CD4-positive, alpha-beta memory T cell (primary cell): ENCODE data around the gene AGBL4. TPM values are rescaled to one million over a fixed set of nuclear protein-coding genes. Genes with fewer than 3 reads are reported as not detected.

Experiments used
- CTCF ChIA-PET: fragments of 350-600 bp; sonication (Branson Sonifier 250); formaldehyde crosslinking; loops from one replicate; lab custom pipeline; 2021; ENCODE audit warnings: inconsistent platforms; ENCODE audit not compliant: partially characterized antibody; lab: Charles Lee
- POLR2A ChIA-PET: fragments of 350-600 bp; sonication (Branson Sonifier 250); formaldehyde crosslinking; loops from one replicate; lab custom pipeline; 2021; ENCODE audit not compliant: partially characterized antibody; lab: Charles Lee
- DNase-seq, 5 donors: peaks; one replicate each; pipeline versions ENCODE4 v3.0.0 to v3.0.0-alpha.2; 2020 to 2022; ENCODE audit warnings: mixed read lengths in 1 of 5
- H3K27ac ChIP-seq: one replicate; pipeline ENCODE4 v1.7.0; 2013; ENCODE audit warnings: low read depth, low read length
- H3K27me3 ChIP-seq: 2 replicates; pipeline ENCODE4 v1.7.0; 2013; ENCODE audit warnings: mild to moderate bottlenecking, low read length, moderate library complexity; ENCODE audit not compliant: insufficient read depth
- H3K36me3 ChIP-seq: 2 replicates; pipeline ENCODE4 v1.7.0; 2013; ENCODE audit warnings: mild to moderate bottlenecking, low read length, moderate library complexity; ENCODE audit not compliant: insufficient read depth
- H3K4me1 ChIP-seq: 2 replicates; pipeline ENCODE4 v1.7.0; 2013; ENCODE audit warnings: mild to moderate bottlenecking, low read length, moderate library complexity; ENCODE audit not compliant: insufficient read depth
- H3K4me3 ChIP-seq, 2 donors: one replicate each; pipeline ENCODE4 v1.7.0; 2013; ENCODE audit warnings: low read length in 2 of 2, mild to moderate bottlenecking in 1 of 2
- H3K9me3 ChIP-seq, 2 donors: one replicate each; pipeline ENCODE4 v1.7.0; 2013; ENCODE audit warnings: low read length in 2 of 2, control low read depth in 1 of 2; ENCODE audit not compliant: control insufficient read depth in 1 of 2
- H3K27ac Mint-ChIP-seq, 7 donors: one replicate each; pipeline ENCODE4 v1.8.0; 2020 to 2021; ENCODE audit warnings: mixed read lengths in 7 of 7, mild to moderate bottlenecking in 6 of 7, inconsistent platforms in 3 of 7, moderate library complexity in 3 of 7
- H3K27me3 Mint-ChIP-seq, 2 donors: one replicate each; pipeline ENCODE4 v1.8.0; 2020 to 2021; ENCODE audit warnings: mixed read lengths in 2 of 2
- H3K36me3 Mint-ChIP-seq, 2 donors: one replicate each; pipeline ENCODE4 v1.8.0; 2020 to 2021; ENCODE audit warnings: mixed read lengths in 2 of 2, inconsistent platforms in 1 of 2, mild to moderate bottlenecking in 1 of 2
- H3K4me1 Mint-ChIP-seq, 4 donors: one replicate each; pipeline ENCODE4 v1.8.0; 2020 to 2021; ENCODE audit warnings: mixed read lengths in 4 of 4, mild to moderate bottlenecking in 1 of 4
- H3K4me3 Mint-ChIP-seq, 8 donors: one replicate each; pipeline ENCODE4 v1.8.0; 2020 to 2021; ENCODE audit warnings: mixed read lengths in 8 of 8, mild to moderate bottlenecking in 7 of 8, moderate library complexity in 6 of 8, inconsistent platforms in 3 of 8
- H3K9me3 Mint-ChIP-seq, 8 donors: one replicate each; pipeline ENCODE4 v1.8.0; 2020 to 2021; ENCODE audit warnings: mixed read lengths in 8 of 8, mild to moderate bottlenecking in 5 of 8, inconsistent platforms in 3 of 8, moderate library complexity in 1 of 8
- intact Hi-C: fragments of 100-400 bp; cut with micrococcal nuclease; formaldehyde crosslinking; loops from one replicate; pipeline ENCODE4 v1.15.1; 2023
- polyA plus RNA-seq, 2 donors: library from polyadenylated mRNA; unstranded; fragments of 300-500 nt; fragmentation: Illumina TruSeq; gene quantifications; one replicate each; pipeline ENCODE4 v1.2.3, GENCODE V29; 2021
- total RNA-seq, 2 experiments: library from RNA; stranded (reverse); gene quantifications; one replicate each; pipeline ENCODE4 v1.2.3, GENCODE V29; 2021

Gene AGBL4
- total and polyA plus RNA-seq, 4 experiments from 2014 or later = not detected

DNA sequence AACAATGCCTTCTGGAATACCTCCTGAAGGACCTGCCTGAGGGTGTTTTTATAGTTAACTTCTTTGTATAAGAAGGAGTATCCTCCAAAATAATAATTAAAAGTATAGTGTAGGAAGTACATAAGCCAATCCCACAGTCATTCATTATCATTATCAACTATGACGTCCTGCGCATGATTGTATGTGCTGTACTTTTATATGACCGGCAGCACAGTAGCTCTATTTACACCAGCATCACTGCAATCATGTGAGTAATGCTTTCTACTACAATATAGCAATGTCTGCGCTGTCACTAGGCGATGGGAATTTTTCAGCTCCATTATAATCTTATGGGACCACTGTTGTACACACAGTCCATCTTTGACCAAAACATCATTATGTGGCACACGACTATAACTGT, 1319.0 kb downstream of the AGBL4 start:
- no peak for DNase-seq
- H3K27me3 Mint-ChIP-seq = peaks cover 0 to 6% of the 10 kb centered on the region in 2 donors
- Histone ChIP-seq H3K36me3 (no peaks in the 10 kb centered on the region), H3K4me3 (no peak overlapping the region), H3K27ac (no peak overlapping the region), H3K9me3 (no peaks in the 10 kb centered on the region), H3K27me3 (no peaks in the 10 kb centered on the region), H3K4me1 (no peaks in the 10 kb centered on the region)
- ChIA-PET POLR2A (no interaction called here), CTCF (no interaction called here)
- H3K4me3 Mint-ChIP-seq = no peak overlapping the region
- peaks cover 0 to 4% (median 0%) of the 10 kb centered on the region in 8 donors for H3K9me3 Mint-ChIP-seq
- H3K4me1 Mint-ChIP-seq = no peaks in the 10 kb centered on the region
- no peak overlapping the region for H3K27ac Mint-ChIP-seq
- H3K36me3 Mint-ChIP-seq = no peaks in the 10 kb centered on the region
- intact Hi-C loops = no loop called here

DNA sequence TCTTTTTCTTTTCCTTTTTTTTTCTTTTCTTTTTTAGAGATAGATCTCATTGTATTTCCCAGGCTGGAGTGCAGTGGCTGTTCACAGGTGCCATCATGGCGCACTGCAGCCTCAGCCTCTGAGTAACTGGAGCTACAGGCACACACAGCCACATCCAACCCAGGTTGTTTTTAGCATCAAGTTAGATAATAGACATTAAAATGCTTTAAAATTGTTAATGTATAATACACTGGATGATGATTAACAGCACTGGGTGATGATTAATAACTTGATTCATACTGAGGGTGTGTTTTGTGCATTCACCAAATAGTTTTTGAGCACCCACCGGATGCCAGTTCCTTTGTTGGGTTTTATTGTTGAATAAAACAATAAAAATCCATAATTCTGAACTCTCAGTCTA, 1322.3 kb downstream of the AGBL4 start:
- Histone ChIP-seq H3K9me3 (no peaks in the 10 kb centered on the region), H3K4me3 (no peak overlapping the region), H3K4me1 (no peaks in the 10 kb centered on the region), H3K27ac (no peak overlapping the region), H3K36me3 (no peaks in the 10 kb centered on the region), H3K27me3 (no peaks in the 10 kb centered on the region)
- no peaks in the 10 kb centered on the region for H3K4me1 Mint-ChIP-seq
- H3K36me3 Mint-ChIP-seq = no peaks in the 10 kb centered on the region
- no peak for DNase-seq
- peaks cover 0 to 6% (median 0%) of the 10 kb centered on the region in 8 donors for H3K9me3 Mint-ChIP-seq
- CTCF ChIA-PET = interaction anchor here (1.0 kb wide), 1 partner anchor 9 kb away, joined by 3 read pairs; no protein-coding TSS in a partner anchor
- intact Hi-C loops = no loop called here
- no peak overlapping the region for H3K27ac Mint-ChIP-seq
- H3K4me3 Mint-ChIP-seq = no peak overlapping the region
- POLR2A ChIA-PET = no interaction called here
- peaks cover 7% of the 10 kb centered on the region in 2 donors for H3K27me3 Mint-ChIP-seq

DNA sequence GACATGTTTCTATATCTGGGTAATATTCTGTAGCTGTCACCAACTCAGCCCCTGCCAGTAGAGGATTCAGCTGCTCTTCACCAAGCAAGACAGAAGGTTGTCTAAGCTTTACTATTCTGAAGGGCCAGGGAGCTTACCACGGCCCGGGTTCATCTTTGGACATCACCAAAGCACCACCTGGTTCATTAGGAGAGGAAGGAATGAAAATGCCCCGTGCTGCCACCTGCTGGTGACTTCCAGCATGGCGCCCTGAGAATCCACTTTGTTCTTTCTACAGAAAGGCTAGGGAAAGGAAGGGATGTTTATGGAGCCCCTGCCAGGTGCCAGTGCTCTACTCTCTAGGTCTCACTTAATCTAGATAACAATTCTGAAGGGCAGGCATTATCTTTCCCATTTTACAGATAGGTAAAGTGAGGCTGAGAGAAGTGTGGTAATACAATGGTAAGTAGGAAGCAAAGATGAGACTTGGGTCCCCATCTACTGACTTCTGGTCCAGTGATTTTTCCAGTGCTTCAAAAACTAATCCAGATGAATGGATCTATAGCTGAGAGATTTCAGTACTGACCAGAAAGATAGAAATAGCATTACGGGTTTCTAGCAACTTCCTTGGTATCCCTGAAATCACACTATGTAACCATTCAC, 1326.6 kb downstream of the AGBL4 start:
- Histone ChIP-seq H3K9me3 (no peaks in the 10 kb centered on the region), H3K36me3 (no peaks in the 10 kb centered on the region), H3K4me1 (no peaks in the 10 kb centered on the region), H3K27ac (no peak overlapping the region), H3K4me3 (no peak overlapping the region), H3K27me3 (no peaks in the 10 kb centered on the region)
- no peaks in the 10 kb centered on the region for H3K4me1 Mint-ChIP-seq
- POLR2A ChIA-PET = no interaction called here
- peaks cover 6 to 7% of the 10 kb centered on the region in 2 donors for H3K27me3 Mint-ChIP-seq
- CTCF ChIA-PET = interaction anchor here (1.5 to 1.9 kb wide), 4 partner anchors 10 to 17 kb away, joined by 5 to 9 read pairs (median 6); no protein-coding TSS in a partner anchor
- H3K36me3 Mint-ChIP-seq = no peaks in the 10 kb centered on the region
- peak in 2 of 5 donors; percentile 7 for DNase-seq
- H3K9me3 Mint-ChIP-seq = peaks cover 0 to 4% (median 0%) of the 10 kb centered on the region in 8 donors
- intact Hi-C loops = loop anchor here (5.0 kb wide), 1 partner anchor 590 kb away; no protein-coding TSS in a partner anchor
- H3K27ac Mint-ChIP-seq = no peak overlapping the region
- no peak overlapping the region for H3K4me3 Mint-ChIP-seq

DNA sequence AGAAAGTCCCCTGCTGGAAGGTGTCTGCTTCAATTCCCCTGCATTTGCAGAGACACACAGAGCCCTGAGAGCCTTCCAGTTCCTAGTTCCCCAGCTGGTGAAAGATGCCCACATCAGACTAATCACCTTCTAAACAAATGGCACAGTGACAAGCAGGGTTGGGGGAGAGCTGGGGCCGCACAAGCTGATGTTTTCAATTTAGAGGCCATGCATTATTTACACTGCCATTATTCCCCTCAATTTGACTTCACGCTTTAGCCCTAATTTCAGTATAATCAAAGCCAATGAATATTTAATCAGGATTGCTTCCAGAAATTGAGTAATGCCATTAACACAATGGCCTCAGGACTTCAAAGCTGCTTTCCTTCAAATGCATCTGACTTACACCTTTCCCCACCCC, 1328.6 kb downstream of the AGBL4 start:
- H3K27ac Mint-ChIP-seq = no peak overlapping the region

DNA sequence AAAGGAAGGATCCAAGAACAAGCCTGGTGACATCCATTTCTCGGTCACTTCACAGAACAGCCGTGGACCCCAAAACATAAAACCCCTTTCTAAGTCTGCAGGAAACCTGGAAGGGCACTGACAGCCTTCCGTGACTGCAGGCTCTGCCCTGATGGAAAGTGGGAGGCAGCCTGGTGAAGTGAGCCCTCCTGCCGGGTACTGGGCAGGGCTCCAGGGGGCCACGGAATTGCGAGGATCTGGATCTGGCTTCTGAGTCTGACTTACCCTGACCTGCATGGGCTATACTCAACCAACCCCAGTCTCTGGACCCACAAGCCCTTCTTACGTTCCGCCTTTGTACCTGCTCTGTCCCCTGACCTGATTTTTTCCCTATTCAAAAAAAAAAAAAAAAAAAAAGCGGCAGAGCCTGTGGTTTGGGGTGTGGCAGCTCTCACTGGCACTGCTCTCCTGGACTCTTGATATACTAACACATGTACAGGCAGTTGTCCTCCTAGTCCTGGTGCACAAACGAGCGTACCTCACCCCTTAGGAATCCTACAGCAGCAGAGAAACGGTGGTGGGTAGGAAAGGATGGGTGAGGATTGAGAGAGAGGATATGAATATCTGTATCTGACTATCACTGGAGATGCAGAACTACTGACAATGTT, 1330.0 kb downstream of the AGBL4 start:
- Histone ChIP-seq H3K4me1 (no peaks in the 10 kb centered on the region), H3K27me3 (no peaks in the 10 kb centered on the region), H3K27ac (no peak overlapping the region), H3K9me3 (no peaks in the 10 kb centered on the region), H3K36me3 (no peaks in the 10 kb centered on the region), H3K4me3 (no peak overlapping the region)
- peaks cover 0 to 2% (median 0%) of the 10 kb centered on the region in 8 donors for H3K9me3 Mint-ChIP-seq
- no peak for DNase-seq
- no peak overlapping the region for H3K4me3 Mint-ChIP-seq
- intact Hi-C loops = no loop called here
- POLR2A ChIA-PET = no interaction called here
- H3K27ac Mint-ChIP-seq = no peak overlapping the region
- H3K4me1 Mint-ChIP-seq = no peaks in the 10 kb centered on the region
- no peaks in the 10 kb centered on the region for H3K36me3 Mint-ChIP-seq
- H3K27me3 Mint-ChIP-seq = peaks cover 5 to 7% of the 10 kb centered on the region in 2 donors
- CTCF ChIA-PET = no interaction called here

More for the DNA sequence above, 1328.6 kb downstream of the AGBL4 start:
- DNase-seq = no peak
- intact Hi-C loops = loop anchor here (5.0 kb wide), 1 partner anchor 588 kb away; no protein-coding TSS in a partner anchor
- H3K27me3 ChIP-seq = no peaks in the 10 kb centered on the region
- H3K4me3 ChIP-seq = no peak overlapping the region
- no peak overlapping the region for H3K27ac ChIP-seq
- Mint-ChIP-seq H3K27me3 (peaks cover 6 to 7% of the 10 kb centered on the region in 2 donors), H3K36me3 (no peaks in the 10 kb centered on the region), H3K4me3 (no peak overlapping the region), H3K9me3 (peaks cover 0 to 2% (median 0%) of the 10 kb centered on the region in 8 donors), H3K4me1 (no peaks in the 10 kb centered on the region)
- H3K36me3 ChIP-seq = no peaks in the 10 kb centered on the region
- ChIA-PET POLR2A (no interaction called here), CTCF (no interaction called here)
- no peaks in the 10 kb centered on the region for H3K9me3 ChIP-seq
- no peaks in the 10 kb centered on the region for H3K4me1 ChIP-seq

DNA sequence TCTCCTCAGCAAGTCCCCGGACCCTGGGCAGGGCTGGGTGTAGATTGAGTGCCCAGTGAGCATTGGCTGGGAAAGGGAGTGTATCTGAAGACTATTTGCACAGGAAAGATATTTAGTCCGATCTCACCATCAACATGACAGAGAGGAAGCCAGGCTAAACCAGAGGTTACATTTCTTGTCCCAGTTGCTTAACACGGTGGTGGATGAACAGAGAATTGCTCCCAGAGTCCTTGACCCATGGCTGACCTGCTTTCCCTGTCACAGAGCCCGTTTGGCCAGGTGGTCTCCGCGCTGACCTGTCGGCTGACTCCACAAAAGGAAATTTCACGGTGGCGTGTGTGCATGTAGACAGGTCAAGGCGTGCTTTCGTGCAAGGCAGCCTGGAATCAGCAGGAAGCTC, 1330.6 kb downstream of the AGBL4 start:
- intact Hi-C loops = no loop called here
- no peaks in the 10 kb centered on the region for H3K9me3 ChIP-seq
- no peak overlapping the region for H3K4me3 ChIP-seq
- no peak overlapping the region for H3K27ac ChIP-seq
- H3K9me3 Mint-ChIP-seq = peaks cover 0 to 2% (median 0%) of the 10 kb centered on the region in 8 donors
- no peaks in the 10 kb centered on the region for H3K36me3 ChIP-seq
- POLR2A ChIA-PET = no interaction called here
- no peaks in the 10 kb centered on the region for H3K4me1 ChIP-seq
- H3K27me3 Mint-ChIP-seq = peaks cover 5 to 7% of the 10 kb centered on the region in 2 donors
- no peak overlapping the region for H3K27ac Mint-ChIP-seq
- H3K4me3 Mint-ChIP-seq = no peak overlapping the region
- H3K4me1 Mint-ChIP-seq = no peaks in the 10 kb centered on the region
- H3K36me3 Mint-ChIP-seq = no peaks in the 10 kb centered on the region
- CTCF ChIA-PET = no interaction called here
- DNase-seq = no peak
- H3K27me3 ChIP-seq = no peaks in the 10 kb centered on the region

DNA sequence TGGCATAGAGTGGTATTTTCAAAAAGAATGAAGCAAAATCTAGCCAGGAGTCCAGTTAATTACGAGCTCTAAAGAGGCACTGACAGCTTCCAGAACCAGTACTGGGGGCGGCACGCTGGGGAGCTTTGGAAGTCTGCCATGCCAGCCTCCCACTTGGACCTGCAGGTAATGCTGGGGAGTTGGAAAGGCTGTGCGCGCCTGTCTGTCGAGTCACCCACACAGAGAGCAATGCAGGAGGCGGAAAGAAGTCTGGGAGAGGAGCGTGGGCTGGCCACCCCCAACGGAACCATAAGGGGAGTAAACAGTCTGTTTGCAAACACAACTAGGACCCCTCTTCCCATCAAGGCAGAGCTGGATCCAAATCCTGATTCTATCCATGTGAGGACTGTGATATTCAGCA, 1331.5 kb downstream of the AGBL4 start:
- H3K27me3 Mint-ChIP-seq = peaks cover 4 to 7% of the 10 kb centered on the region in 2 donors
- ChIA-PET CTCF (no interaction called here), POLR2A (no interaction called here)
- H3K27ac Mint-ChIP-seq = no peak overlapping the region
- no peaks in the 10 kb centered on the region for H3K4me1 ChIP-seq
- no peaks in the 10 kb centered on the region for H3K36me3 ChIP-seq
- H3K27ac ChIP-seq = no peak overlapping the region
- no peaks in the 10 kb centered on the region for H3K27me3 ChIP-seq
- H3K36me3 Mint-ChIP-seq = no peaks in the 10 kb centered on the region
- no peak for DNase-seq
- H3K4me3 ChIP-seq = no peak overlapping the region
- peaks cover 0 to 2% (median 0%) of the 10 kb centered on the region in 8 donors for H3K9me3 Mint-ChIP-seq
- no peaks in the 10 kb centered on the region for H3K9me3 ChIP-seq
- H3K4me3 Mint-ChIP-seq = no peak overlapping the region
- no peaks in the 10 kb centered on the region for H3K4me1 Mint-ChIP-seq
- intact Hi-C loops = no loop called here
